Endothelial cell of umbilical vein (primary cell): ENCODE results near the gene ASS1. TPM values are rescaled to one million over a fixed set of nuclear protein-coding genes. Genes with fewer than 3 reads are reported as not detected.

Experiments
- BruUV-seq: library from RNA; stranded (reverse); fragments of 400-500 nt; replicated peaks from 2 replicates; lab custom pipeline; 2021; lab: Mats Ljungman, UMichigan
- CTCF ChIA-PET: fragments of 300-600, 350-600 bp; sonication (Branson Sonifier 250); formaldehyde crosslinking; loops from one replicate; lab custom pipeline; 2021; ENCODE audit warnings: antibody characterized with exemption, inconsistent platforms; lab: Charles Lee
- POLR2A ChIA-PET: fragments of 300-600, 350-600 bp; sonication (Branson Sonifier 250); formaldehyde crosslinking; loops from one replicate; lab custom pipeline; 2021; ENCODE audit warnings: antibody characterized with exemption, inconsistent platforms; lab: Charles Lee
- DNase-seq: peaks from one replicate; pipeline ENCODE4 v3.0.0-alpha.2; 2011; ENCODE audit warnings: low read depth, low spot score
- FAIRE-seq: peaks from 2 replicates; lab custom pipeline; 2011; peaks lifted over from hg19 to GRCh38; lab: Jason Lieb, UNC
- H2AFZ ChIP-seq: 2 replicates; pipeline ENCODE4 v1.6.0; 2012; ENCODE audit warnings: low read depth, low read length, control low read depth, inconsistent platforms
- H3K27ac ChIP-seq: 2 replicates; pipeline ENCODE4 v1.5.1; 2011; ENCODE audit warnings: low read depth, mild to moderate bottlenecking, control low read depth, low read length, moderate library complexity; ENCODE audit not compliant: insufficient read depth
- H3K27me3 ChIP-seq, 2 experiments: 2 replicates each; pipeline versions ENCODE4 v1.6.0 to v1.6.1; 2011; ENCODE audit warnings: low read length in 2 of 2, mixed read lengths in 1 of 2; ENCODE audit not compliant: control insufficient read depth in 2 of 2, insufficient read depth in 2 of 2
- H3K36me3 ChIP-seq, 2 experiments: 2 replicates in 1 of 2; 3 replicates in 1 of 2; pipeline ENCODE4 v1.5.1; 2011; ENCODE audit warnings: low read length in 2 of 2, mild to moderate bottlenecking in 1 of 2, moderate library complexity in 1 of 2; ENCODE audit not compliant: control insufficient read depth in 2 of 2, insufficient read depth in 2 of 2; ENCODE audit errors: extremely low read depth in 1 of 2
- H3K4me1 ChIP-seq: 3 replicates; pipeline ENCODE4 v1.5.1; 2011; ENCODE audit warnings: mild to moderate bottlenecking, low read length; ENCODE audit not compliant: control insufficient read depth, insufficient read depth; ENCODE audit errors: extremely low read depth
- H3K4me2 ChIP-seq: 2 replicates; pipeline ENCODE4 v1.6.1; 2011; ENCODE audit warnings: low read length, control low read depth, mixed read lengths; ENCODE audit not compliant: insufficient read depth
- H3K4me3 ChIP-seq, 3 experiments: fragments of 200-600 bp in 1 of 3; sonication (generic), shearing (Covaris generic) in 1 of 3; replicated peaks in 1 of 3; 2 replicates each; pipeline ENCODE4 v1.5.1; 2011 to 2016; ENCODE audit warnings: control low read depth in 3 of 3, low read length in 3 of 3, mild to moderate bottlenecking in 2 of 3, inconsistent platforms in 1 of 3, low read depth in 1 of 3, moderate library complexity in 1 of 3; ENCODE audit not compliant: insufficient read depth in 1 of 3
- H3K79me2 ChIP-seq: 2 replicates; pipeline ENCODE4 v1.6.0; 2012; ENCODE audit warnings: low read length, inconsistent platforms; ENCODE audit not compliant: control insufficient read depth, insufficient read depth
- H3K9ac ChIP-seq: replicated peaks from 2 replicates; pipeline ENCODE3; 2011; ENCODE audit warnings: low read length, control low read depth; ENCODE audit not compliant: insufficient read depth; ENCODE audit errors: extremely low read depth
- H3K9me1 ChIP-seq: replicated peaks from 3 replicates; pipeline ENCODE4 v1.6.0; 2011; ENCODE audit warnings: mild to moderate bottlenecking, low read length; ENCODE audit not compliant: control insufficient read depth, insufficient read depth; ENCODE audit errors: extremely low read depth
- H3K9me3 ChIP-seq: replicated peaks from 2 replicates; pipeline ENCODE4 v1.5.1; 2012; ENCODE audit warnings: low read length, inconsistent platforms; ENCODE audit not compliant: control insufficient read depth, insufficient read depth
- H4K20me1 ChIP-seq: replicated peaks from 2 replicates; pipeline ENCODE3; 2011; ENCODE audit warnings: mild to moderate bottlenecking, low read length; ENCODE audit not compliant: control insufficient read depth, insufficient read depth; ENCODE audit errors: extremely low read depth
- CTCF ChIP-seq, 2 donors: IDR thresholded peaks; 1 replicate in 1 of 2; 2 replicates in 1 of 2; pipeline ENCODE4 v1.5.1; 2011; ENCODE audit warnings: low read length in 2 of 2, mild to moderate bottlenecking in 2 of 2, moderate library complexity in 2 of 2, control low read depth in 1 of 2, inconsistent platforms in 1 of 2, low read depth in 1 of 2; ENCODE audit not compliant: insufficient read depth in 1 of 2; ENCODE audit errors: extremely low read depth in 1 of 2
- EZH2 ChIP-seq: IDR thresholded peaks from 2 replicates; pipeline ENCODE4 v1.6.1; 2012; ENCODE audit warnings: borderline replicate concordance, low read depth, mild to moderate bottlenecking, moderate library complexity, low read length, inconsistent platforms; ENCODE audit not compliant: severe bottlenecking
- FOS ChIP-seq: IDR thresholded peaks from 2 replicates; pipeline ENCODE4 v1.6.1; 2011; ENCODE audit warnings: mild to moderate bottlenecking, low read length, moderate library complexity, borderline replicate concordance; ENCODE audit not compliant: insufficient read depth
- GATA2 ChIP-seq: IDR thresholded peaks from 2 replicates; pipeline ENCODE4 v1.7.0; 2011; ENCODE audit warnings: low read depth, mild to moderate bottlenecking, moderate library complexity, mixed read lengths, low read length; ENCODE audit not compliant: insufficient read length, insufficient read depth
- JUN ChIP-seq: IDR thresholded peaks from 2 replicates; pipeline ENCODE4 v1.6.1; 2011; ENCODE audit warnings: borderline replicate concordance, low read depth; ENCODE audit not compliant: insufficient read length, insufficient read depth
- MAX ChIP-seq: IDR thresholded peaks from 2 replicates; pipeline ENCODE4 v1.6.1; 2011; ENCODE audit not compliant: insufficient read depth, insufficient read length
- MYC ChIP-seq: IDR thresholded peaks from one replicate; pipeline ENCODE4 v1.6.1; 2011; ENCODE audit warnings: mild to moderate bottlenecking, low read depth, low read length
- POLR2A ChIP-seq: IDR thresholded peaks from 2 replicates; pipeline ENCODE4 v1.6.1; 2012; ENCODE audit warnings: low read depth, mild to moderate bottlenecking, control low read depth, low read length
- POLR2AphosphoS5 ChIP-seq: IDR thresholded peaks from 2 replicates; pipeline ENCODE4 v1.6.1; 2012; ENCODE audit warnings: low read depth, mild to moderate bottlenecking, control low read depth, low read length, moderate library complexity; ENCODE audit not compliant: insufficient read depth
- dilution Hi-C: fragments of 300-500 bp; cut with MboI; formaldehyde crosslinking; loops from one replicate; pipeline ENCODE4 v1.15.0; 2019; ENCODE audit warnings: low sequenced_read_pairs; ENCODE audit not compliant: extremely low pct_ligation_motif_present
- intact Hi-C: fragments of 100-400 bp; cut with micrococcal nuclease; formaldehyde crosslinking; loops from one replicate; pipeline ENCODE4 v1.10.0; 2022
- polyA plus RNA-seq, 4 experiments: library from polyadenylated mRNA; depleted of rRNA in 3 of 4; stranded (reverse) in 3 of 4; unstranded in 1 of 4; fragments of >200 nt; gene quantifications; 2 replicates each; pipeline versions ENCODE4 v1.2.1 to v1.2.3, GENCODE V29; 2011 to 2012; ENCODE audit warnings: missing spikeins in 1 of 4
- total RNA-seq: library from RNA; stranded (reverse); gene quantifications from 2 replicates; pipeline ENCODE4 v1.2.3, GENCODE V29; 2021

Gene ASS1
- total and polyA plus RNA-seq, 2 donors (not counting 3 experiments of a cell fraction or from before 2014, with no cell fraction given) = 3.6 to 12.4 TPM

GRCh38 chr9:130468566-130468965 is 23.8 kb downstream of the ASS1 start:
- Histone ChIP-seq H3K9ac (no peak overlapping the region), H3K9me1 (no peaks in the 10 kb centered on the region), H3K4me1 (no peaks in the 10 kb centered on the region), H3K9me3 (no peaks in the 10 kb centered on the region), H3K27me3 (no peaks in the 10 kb centered on the region), H3K4me2 (no peak overlapping the region), H3K27ac (no peak overlapping the region), H2AFZ (no peak overlapping the region), H3K36me3 (no peaks in the 10 kb centered on the region), H3K4me3 (no peak overlapping the region), H4K20me1 (no peaks in the 10 kb centered on the region), H3K79me2 (no peaks in the 10 kb centered on the region)
- POLR2A ChIA-PET = no interaction called here
- TF ChIP-seq JUN = no peak
- TF ChIP-seq FOS = no peak
- no peak for TF ChIP-seq MYC
- no peak for TF ChIP-seq POLR2AphosphoS5
- TF ChIP-seq EZH2 = no peak
- TF ChIP-seq MAX = no peak
- BruUV-seq = no TSS peak
- no peak for FAIRE-seq
- dilution Hi-C loops (no loop called here), intact Hi-C loops (no loop called here)
- no peak for DNase-seq
- CTCF ChIA-PET = interaction anchor here (1.4 to 1.8 kb wide), 3 partner anchors 9 to 215 kb away, joined by 3 to 8 read pairs (median 6); no protein-coding TSS in a partner anchor

GRCh38 chr9:130470269-130470668 is 25.5 kb downstream of the ASS1 start:
- CTCF ChIA-PET = no interaction called here
- no peak overlapping the region for H3K4me3 ChIP-seq
- H3K27ac ChIP-seq = no peak overlapping the region
- no peak for TF ChIP-seq EZH2
- TF ChIP-seq POLR2AphosphoS5 = no peak
- TF ChIP-seq MAX = no peak
- no peak for TF ChIP-seq JUN
- TF ChIP-seq MYC = no peak
- TF ChIP-seq CTCF (IDR thresholded peaks at IDR 0.05; ENCODE audit: extremely low read depth in 1 of 2, insufficient read depth in 1 of 2, low read depth in 1 of 2, low read length in 2 of 2) = no peak
- no peak for TF ChIP-seq POLR2A
- TF ChIP-seq GATA2 = no peak
- TF ChIP-seq FOS = no peak
- intact Hi-C loops = no loop called here
- POLR2A ChIA-PET = no interaction called here
- no peaks in the 10 kb centered on the region for H3K79me2 ChIP-seq
- no peaks in the 10 kb centered on the region for H4K20me1 ChIP-seq
- no peak overlapping the region for H3K9ac ChIP-seq
- DNase-seq (no peak), FAIRE-seq (no peak)
- H3K9me3 ChIP-seq = no peaks in the 10 kb centered on the region
- H3K4me2 ChIP-seq = no peak overlapping the region
- H3K27me3 ChIP-seq = no peaks in the 10 kb centered on the region
- H2AFZ ChIP-seq = no peak overlapping the region
- no peaks in the 10 kb centered on the region for H3K36me3 ChIP-seq
- H3K4me1 ChIP-seq = no peaks in the 10 kb centered on the region
- no peaks in the 10 kb centered on the region for H3K9me1 ChIP-seq
- no TSS peak for BruUV-seq
- dilution Hi-C loops = no loop called here
